Femur (tissue), 1 donor: ENCODE results near the gene C6orf118.
A peak's percentile ranks its signal among the peaks of the same experiment; 100 is the strongest.

Experiments used
- DNase-seq: peaks from one replicate; pipeline ENCODE4 v3.0.0-alpha.2; 2017

Gene C6orf118

DNA sequence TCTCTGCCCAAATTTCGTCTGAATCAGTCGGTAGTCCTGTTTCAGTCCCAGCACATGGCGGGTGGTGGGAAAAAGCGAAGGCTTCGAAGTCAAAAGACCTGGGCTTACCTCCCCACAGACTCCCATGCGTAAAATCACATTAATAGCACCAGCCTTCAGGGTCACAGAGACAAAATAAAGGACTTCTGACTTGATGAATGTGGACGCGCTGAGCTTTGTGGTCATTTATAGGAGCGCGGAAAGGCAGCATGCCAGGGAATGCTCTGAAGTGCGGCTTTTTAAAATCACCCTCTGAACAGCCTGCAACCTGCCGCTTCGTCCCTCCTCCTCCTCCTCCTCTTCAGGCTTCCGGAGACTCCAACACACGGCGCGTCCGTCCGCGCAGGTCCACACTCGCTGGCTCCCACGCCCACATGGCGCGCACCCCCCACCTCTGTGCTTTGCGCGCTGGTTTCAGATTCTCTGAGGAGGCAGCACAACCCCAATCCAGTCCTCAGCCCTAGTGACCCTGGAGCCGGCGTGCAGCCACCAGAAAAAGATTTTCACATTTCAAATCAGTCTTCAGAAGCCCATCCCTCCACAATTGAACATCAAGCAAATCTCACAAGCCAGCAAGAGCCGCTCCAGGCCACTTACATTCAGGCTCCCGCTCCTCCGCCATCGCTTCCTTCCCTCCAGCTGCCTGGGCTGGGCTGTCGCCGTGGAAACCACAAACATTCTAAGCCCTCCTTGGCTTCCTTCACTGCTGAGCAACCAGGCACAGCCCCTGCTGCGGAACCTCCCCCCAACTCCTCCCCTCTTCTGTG, at the start of gene C6orf118:
Gene C6orf118, minus strand, starts transcription at position 680 of the 806 bp plus-strand sequence. Its CDS starts 19 bp downstream, at position 661.
- peak; percentile 94 for DNase-seq

DNA sequence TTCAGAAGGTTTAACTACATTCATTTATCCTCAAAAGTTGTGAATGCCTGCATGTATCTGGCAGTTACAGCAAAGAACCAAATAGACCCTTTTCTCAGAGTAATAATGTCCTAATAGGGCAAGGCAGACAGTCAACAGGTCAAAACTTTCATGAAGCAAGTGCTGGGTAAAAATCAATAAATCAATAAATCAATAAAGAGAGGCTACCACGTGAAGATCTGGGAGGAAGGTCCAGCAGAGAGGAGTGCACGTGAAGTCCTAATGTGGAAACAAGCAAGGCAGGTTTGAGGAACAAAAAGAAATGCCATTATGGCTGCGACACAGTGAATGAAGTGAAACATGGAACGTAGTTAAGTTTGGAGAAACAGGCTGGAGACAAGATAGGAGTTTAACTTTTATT, 36.3 kb upstream of the C6orf118 start:
- no peak for DNase-seq

DNA sequence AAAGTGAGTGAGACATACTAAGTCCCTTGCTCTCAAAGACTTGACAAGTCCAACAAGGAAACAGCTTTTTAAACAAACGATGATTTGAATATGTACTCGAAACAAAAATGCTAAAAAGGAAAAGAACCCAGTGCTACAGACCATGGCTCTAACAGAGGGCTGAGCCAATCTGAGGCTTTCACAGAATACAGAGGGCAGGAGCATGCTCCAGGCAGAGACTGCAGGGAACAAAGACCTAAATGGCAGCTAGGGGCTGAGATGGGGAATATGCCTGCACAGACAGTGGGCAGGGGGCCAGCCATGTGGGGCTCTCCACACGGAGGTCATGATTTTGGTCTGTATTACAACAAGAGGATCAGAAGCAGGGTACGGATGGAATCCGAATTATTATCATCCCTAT, 31.1 kb upstream of the C6orf118 start:
- DNase-seq = no peak

DNA sequence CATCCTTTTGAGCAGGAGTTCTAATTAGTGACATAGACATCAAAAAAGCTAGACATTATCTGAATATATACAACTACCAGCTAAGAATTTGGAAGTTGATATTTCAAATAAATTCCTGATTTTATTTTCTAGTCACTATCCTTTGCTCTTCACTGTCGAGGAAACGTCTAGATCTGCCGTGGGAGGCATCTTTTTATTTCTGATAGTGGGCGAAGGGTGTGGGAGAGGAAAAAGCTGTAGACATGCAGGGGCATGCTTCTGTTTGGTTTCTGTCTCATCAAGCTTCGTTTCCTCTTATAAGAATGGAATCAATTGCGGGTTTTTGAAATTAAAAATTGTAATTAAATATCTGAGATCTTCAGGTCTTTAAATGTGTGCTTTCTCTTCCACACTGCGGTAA, 16.2 kb upstream of the C6orf118 start:
- DNase-seq = no peak

DNA sequence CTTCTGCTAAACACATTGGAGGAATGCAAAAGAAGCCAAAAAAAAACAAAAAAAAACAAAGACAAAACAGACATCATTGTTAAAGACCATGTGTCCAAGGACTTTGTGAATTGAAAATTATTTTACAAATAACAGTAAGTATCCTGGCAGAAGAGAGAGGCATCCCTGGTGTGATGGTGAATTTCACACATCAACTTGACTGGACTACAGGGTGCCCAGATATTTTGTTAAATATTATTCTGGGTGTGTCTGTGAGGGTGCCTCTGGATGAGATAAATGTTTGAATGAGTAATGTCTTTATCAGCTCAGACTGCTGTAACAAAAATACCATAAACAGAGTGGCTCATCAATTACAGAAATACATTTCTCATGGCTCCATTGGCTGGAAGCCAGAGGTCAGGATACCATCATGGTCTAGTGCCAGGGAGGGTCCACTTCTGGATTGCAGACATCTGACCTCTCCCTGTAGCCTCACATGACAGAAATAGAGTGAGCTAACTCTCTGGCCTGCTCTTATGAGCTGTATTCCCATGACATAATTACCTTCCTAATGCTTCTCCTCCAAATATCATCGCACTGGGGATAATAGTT, 12.2 kb upstream of the C6orf118 start:
- DNase-seq = no peak

DNA sequence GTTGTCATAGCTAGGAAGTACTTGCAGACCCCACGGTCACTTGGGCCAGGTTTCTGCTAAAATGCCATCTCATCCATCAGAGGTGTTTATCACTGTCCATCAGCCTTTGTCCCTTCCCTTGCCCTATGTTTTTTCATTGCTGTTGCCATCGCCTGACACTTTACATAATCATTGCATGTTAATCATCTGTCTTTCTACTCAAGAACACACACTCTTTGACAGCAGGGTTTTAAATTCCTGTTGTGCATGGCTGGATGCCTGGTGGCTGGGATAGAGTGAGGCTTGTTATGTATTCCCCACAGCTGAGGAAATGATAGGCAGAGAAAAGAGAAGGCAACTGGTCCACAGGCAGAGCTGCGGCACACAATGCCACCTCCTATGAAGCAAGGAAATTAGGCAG, 11.7 kb upstream of the C6orf118 start:
- DNase-seq = no peak

DNA sequence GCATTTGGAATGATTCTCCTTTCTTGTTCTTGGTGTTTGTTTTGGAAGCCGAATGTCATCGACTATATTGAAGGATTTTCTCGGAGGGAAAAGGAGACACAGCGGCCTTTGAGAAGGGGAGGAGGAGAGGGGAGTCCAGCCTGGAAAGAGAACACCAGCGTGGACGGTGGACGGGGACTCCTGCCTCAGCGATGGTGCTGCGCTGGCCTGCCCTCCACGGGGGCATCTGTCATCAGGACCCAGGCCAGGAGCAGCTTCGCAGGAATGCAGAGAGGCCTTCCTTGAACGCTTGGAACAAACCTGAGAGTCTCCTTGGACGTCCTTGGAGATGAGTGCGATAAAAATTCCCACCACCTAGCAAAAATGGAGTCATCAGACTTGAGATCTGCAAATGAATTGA, 8.3 kb upstream of the C6orf118 start:
- no peak for DNase-seq

DNA sequence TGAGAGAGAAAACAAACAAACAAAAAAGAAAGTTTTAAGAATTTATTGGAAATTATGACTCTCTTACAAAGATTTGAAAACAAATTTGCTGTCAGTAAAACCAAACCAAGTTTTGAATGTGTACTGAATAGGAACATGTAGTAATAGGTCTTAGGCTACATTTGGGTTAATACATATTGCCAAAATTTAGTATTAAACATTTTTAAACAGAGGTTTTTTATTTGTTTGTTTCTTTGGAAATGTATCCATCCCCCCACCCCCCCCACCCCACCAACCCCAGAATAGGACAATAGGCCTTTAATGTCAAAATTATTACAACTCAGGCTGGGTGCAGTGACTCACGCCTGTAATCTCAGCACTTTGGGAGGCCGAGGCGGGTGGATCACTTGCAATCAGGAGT, 2.5 kb downstream of the C6orf118 start:
- DNase-seq = no peak

DNA sequence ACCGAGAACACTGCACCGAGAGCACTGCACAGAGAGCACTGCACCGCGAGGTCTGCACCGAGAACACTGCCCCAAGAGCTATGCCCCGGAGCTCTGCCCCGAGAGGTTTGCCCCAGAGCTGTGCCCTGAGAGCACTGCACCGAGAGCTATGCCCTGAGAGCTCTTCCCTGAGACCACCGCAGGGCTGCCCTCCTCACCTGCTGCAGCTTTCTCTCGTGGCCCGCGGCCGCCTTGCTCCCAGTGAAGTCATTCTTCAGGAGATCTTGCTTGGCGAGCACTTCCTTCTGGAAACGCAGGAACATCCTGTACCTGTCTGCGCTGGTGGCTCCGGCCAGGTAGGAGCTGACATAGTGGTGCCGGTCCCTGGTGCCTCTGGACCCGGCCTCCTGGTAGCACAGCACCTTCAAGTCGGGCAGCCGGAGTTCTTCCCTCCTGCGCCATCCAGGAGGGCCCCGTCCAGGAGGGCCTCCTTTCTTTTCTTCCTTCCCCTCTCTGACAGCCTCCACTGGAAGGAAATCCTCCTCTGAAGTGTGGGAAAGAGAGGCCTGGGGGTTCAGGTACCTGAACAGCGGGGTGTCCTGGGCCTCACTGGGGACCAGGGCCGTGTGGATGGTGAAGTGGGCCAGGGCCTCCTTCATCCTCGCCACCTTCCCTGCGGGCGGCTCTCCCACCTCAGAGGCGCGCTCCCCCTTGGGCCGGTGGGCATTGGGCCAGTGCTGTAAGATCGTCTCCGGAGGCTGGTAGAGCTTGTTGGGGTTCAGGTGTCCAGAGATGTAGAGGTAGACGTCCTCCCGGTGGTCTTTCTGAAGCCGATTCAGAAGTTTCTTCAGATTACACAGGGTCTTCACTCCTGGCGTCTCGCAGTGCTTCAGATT, 7.8 kb downstream of the C6orf118 start:
- DNase-seq = no peak

DNA sequence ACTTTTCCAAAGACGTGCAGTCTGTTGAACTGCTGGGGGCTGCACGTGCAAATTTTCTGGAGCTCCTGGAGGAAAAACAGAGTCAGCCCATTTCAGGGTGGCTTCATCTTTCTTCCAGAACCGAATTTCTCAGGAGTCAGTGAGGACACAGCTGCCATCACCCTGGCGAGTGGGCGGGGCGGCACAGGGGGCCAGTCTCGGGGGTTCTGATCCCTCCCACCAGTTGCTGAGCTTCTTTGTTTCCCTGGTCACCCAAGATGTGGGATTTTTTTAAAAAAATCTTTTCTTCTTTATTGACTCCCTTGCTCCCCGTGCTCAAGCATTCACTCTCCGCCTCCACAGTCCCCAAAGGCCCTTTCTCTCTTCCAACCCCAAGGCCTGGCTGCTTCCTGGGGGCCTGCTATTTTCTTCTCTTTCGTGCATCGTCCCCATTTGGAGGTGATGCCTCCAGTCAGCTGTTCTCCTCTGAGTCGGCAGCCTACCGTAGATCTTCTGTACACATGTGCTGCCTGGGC, 8.9 kb downstream of the C6orf118 start:
- DNase-seq = no peak

DNA sequence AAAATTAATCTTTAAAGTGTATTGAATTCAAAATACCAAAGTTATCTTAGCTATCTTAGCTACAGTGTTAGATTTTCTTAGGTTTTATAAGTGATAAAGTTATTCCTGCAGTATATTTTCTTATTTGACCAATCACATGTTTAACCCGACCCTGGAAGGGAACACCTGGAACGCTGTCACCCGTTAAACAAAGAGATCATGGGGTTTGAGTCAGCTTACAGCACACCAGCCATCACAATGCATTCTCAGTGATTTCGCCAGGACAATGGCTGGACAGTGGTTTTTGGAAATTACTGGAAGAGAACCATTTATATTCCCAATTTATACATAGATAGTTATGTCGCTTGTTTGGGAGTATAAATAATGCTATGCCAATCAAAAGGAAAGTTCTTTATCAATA, 10.5 kb downstream of the C6orf118 start:
- DNase-seq = no peak

DNA sequence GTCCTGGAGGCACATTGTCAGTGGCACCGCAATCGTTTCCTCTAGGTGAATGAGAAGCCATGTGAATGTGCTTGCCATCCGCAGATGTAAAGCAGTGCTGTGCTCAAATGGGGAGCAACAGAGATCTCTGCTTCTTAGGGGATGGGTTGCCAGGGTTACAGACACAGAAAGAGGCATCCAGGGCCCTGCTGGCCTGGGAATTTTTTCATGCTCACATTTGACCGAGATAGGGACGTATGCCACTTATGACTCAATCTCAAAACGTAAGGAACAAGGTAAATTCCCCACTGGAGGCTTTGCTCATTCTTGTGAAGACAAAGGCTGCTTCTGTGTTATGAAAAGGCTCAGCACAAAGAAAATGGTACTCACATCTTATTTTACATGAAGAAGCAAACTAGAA, 11.0 kb downstream of the C6orf118 start:
- no peak for DNase-seq

DNA sequence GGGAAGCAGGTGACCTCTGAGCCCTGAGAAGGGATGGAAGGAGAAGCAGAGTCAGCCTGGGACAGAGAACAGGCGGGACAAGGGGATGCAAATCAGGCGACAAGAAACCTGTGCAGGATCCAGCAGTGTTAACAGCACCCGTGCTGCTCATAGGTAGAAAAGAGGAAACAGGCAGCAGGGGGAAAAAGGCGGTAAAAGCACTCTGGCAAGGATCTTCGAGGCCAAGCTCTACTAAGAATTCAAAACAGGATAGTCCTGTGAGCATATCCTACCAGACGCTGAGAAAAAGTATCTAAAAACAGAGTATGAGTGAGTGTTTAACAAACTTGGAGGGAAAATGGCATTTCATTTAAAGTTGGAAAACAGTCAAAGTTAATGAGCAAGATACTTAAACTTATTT, 16.7 kb downstream of the C6orf118 start:
- DNase-seq = no peak

DNA sequence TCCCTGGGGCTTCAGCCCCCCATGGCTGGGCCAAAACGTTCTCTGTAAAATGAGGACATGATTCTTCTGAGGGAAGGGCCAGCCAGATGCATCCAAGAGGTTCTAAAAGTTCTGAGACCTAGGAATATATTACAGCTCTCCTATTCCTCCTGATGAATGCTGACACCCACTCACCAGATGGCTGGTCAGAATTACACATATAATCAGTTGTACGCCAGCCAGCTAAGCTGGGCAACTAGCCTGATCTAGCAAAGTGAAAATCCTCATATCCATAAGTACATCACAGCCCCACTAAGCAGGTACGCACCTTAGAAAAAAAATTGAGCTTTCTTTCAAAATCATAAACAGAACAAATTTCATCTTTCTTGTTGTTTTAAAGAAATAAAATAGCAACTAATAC, 34.8 kb downstream of the C6orf118 start:
- no peak for DNase-seq

DNA sequence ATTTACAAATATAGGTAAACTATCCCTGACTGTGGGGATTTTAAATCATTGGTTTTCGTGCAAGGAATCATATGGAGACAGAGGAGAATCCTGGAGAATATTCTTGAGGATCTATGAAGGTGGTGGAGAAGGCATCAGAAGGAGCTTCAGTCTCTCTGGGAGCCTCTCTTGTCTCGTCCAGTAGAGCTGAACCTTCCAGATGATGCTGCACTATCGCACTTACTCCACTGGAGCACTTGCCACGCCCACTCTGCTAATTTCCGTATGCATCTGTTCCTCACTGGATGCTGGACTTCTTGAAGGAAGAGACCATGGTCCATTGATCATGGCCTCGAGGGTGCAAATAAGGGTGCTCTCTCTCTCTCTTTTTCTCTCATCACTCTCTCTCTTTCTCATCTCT, 36.8 kb downstream of the C6orf118 start:
- DNase-seq = no peak

DNA sequence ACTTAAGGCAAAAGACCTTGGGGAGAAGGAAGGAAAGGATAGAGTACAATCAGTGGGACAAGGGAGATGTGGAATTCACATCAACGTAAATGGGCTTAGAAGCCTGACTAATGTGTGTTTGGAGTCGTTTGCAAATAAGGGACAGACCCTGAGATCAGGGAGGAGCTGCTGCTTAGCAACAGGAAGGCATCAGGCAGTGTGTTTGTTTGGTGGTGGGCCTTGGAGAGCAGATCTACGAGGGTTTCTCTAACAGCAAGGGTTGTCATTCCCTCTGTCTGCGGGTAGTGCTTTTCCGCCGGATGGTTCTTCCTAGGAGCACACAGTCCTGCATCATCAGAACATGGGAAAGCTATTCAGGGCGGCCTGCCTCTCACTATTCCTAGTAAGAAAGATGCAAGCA, 40.4 kb downstream of the C6orf118 start:
- DNase-seq = no peak

DNA sequence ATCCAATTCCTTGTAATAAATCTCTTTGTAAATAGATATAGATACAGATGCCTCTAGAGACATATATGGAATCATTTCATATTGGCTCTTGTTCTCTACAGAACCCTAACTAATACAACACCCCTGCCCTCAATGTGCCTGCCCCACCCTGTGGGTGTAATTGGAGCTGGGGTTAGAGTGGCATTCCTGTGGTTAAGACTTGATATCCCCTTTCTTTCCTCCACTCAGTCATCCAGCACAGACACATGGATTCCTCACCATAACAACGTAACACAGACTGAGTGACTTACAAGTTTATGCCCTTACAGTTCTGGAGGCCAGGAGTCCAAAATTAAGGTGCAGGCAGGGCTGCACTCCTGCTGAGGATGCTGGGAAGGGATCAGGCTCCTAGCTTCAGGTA, 42.8 kb downstream of the C6orf118 start:
- no peak for DNase-seq

DNA sequence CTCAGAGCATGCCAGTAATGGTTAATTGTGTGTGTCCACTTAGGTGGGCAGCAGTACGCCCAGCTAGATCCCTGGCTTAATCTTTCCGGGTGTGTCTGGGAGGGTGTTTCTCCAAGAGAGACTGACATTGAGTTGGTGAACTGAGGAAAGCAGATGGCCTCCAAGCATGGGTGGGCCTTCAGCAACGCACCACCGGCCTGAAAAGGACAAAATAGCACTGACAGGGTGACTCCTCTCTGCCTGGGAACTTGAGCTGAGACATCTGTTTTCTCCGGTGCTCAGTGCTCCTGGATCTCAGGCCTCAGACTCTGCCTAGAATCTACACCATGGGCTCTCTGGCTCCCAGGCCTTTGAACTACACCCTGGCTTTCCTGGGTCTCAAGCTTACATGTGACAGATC, 43.2 kb downstream of the C6orf118 start:
- DNase-seq = no peak

DNA sequence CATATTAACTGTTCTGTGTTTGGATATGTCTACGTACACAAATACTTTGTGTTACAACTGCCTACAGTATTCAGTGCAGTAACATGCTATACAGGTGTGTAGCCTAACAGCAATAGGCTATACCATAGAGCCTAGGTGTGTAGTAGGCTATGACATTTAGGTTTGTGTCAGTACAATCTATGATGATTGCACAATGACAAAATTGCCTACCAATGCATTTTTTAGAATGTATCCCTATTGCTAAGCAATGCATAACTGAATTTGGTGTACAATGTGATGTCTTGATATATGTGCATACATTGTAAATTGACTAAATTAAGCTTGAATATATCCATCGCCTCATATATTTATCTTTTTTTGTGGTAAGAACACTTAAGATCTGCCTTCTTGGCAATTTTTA, 48.9 kb downstream of the C6orf118 start:
- DNase-seq = no peak

DNA sequence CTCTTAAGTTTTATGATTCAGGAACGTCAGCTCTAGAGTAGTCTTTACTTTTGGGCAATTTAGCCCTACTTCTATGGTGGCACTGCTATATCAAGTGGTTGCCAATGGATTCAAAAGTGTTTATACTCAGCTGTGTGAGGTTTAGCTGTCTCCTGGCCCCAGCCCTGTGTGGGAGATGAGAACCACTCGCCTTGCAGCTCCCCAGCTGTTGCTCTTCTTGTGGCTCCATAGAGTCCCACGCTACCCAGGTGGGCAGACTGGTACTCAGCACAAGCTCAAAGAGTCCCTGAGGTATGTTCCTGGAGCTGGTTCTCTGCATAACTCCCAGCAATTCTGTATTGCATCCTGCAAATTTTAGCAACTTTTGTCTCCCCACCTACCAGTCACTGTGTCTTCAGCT, 59.6 kb downstream of the C6orf118 start:
- no peak for DNase-seq

DNA sequence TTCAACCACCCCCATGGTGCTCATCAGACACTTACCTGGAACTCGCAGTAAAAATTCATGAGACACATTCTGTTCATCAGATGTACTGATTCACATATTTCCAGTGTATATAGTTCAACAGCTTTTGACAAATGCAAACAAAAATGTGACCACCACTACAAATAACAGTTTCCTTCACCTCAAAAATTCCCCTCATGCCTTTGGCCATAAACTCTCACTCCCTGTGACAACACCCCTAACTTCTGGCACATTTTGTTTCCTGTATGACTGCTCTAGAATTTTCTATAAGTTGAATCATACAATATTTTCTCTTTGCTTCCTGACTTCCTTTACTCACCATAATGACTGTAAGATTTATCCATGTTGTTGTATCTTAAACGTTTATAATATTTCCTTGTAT, 63.7 kb downstream of the C6orf118 start:
- no peak for DNase-seq

DNA sequence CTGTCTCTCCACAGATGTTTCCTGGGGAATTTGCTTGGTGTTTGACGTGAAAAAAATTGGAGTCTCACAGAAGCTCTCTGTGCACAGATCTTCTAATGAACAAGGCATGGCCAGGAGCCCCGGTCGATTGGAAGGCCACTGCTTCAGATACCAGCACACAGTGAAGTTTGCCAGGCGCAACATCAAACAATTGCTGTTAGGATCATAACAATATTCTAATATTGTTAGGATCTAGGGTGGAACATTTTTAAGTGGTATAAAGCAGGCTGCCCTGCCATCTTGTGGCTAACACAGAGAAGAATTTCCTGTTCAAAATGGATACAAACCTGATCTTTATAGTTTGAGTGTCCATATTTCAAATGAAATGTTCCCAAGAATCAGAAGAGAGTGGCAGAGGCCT, 64.1 kb downstream of the C6orf118 start:
- DNase-seq = no peak

DNA sequence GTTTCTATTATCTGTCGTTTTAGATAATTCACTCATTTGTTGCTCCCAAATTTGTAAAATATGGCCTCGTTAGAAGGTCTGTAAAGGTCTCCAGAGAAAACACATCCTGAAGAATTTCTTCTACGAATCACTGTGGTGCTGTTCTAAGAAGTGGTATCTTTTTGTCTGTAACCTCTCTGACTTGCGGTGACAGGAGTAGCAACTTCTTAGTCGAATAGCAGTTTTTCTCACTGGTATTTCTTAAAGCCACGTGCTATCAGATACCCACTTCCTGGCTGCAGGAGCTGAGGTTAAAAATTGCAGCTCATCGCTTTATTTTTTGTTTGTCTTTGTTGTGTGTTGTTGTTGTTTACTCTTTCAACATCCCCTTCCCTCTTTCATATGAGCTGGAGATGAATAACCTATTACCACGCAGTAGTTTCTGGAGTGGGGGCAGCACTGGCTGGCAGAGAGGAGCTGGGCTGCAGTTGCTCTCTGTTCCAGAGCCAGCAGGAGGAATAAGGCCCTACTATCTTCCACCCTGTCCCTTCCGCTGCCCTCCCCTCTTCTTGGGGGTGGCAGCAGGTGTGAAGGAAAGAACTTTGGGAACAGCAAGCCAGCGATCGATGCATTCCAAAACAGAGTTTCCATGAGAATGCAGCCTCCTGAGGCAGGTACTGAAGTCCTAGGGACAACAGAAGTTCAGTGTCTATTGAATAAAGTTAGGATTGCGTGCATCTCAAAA, 64.7 kb downstream of the C6orf118 start:
- DNase-seq = no peak
